H1 (cell line): Measurements from ENCODE around the gene DYRK1A.

Experiments used
- ATF3 ChIP-seq: IDR thresholded peaks from 2 replicates; pipeline ENCODE4 v1.6.1; 2011; ENCODE audit warnings: low read depth, mild to moderate bottlenecking, low read length; ENCODE audit not compliant: insufficient read depth
- BRCA1 ChIP-seq: IDR thresholded peaks from 2 replicates; pipeline ENCODE4 v1.6.1; 2012; ENCODE audit warnings: low read depth, low read length, improper control_type of control experiment
- CHD1 ChIP-seq: IDR thresholded peaks from 2 replicates; pipeline ENCODE4 v1.6.1; 2012; ENCODE audit warnings: low read depth, low read length, improper control_type of control experiment
- CTCF ChIP-seq, 3 experiments: IDR thresholded peaks; 1 replicate in 2 of 3; 2 replicates in 1 of 3; pipeline versions ENCODE4 v1.5.1 to v1.6.1; 2011; ENCODE audit warnings: low read length in 3 of 3, mild to moderate bottlenecking in 3 of 3, inconsistent platforms in 2 of 3, low read depth in 1 of 3, moderate library complexity in 1 of 3; ENCODE audit not compliant: insufficient read depth in 1 of 3; ENCODE audit errors: control extremely low read depth in 1 of 3
- KDM5A ChIP-seq: fragments of 200-600 bp; IDR thresholded peaks from 2 replicates; pipeline ENCODE4 v1.7.1; 2012; ENCODE audit warnings: mild to moderate bottlenecking, low read length, inconsistent platforms, mixed read lengths

- TF ChIP-seq CHD1 (no peak), ATF3 (no peak), CTCF (IDR thresholded peaks at IDR 0.05; ENCODE audit: control extremely low read depth in 1 of 3, insufficient read depth in 1 of 3, low read depth in 1 of 3, low read length in 3 of 3) (peak in 2 of 3 experiments; percentile 22 to 26; a peak in 3 of 4 replicates), BRCA1 (no peak), KDM5A (no peak)
Observed at GRCh38 chr21:37528150-37528937, 161.8 kb downstream of the DYRK1A start.
